ENCODE measurements around the gene CCDC9B. TPM values are rescaled to one million over a fixed set of nuclear protein-coding genes. Genes with fewer than 3 reads are reported as not detected.
A peak's percentile ranks its signal among the peaks of the same experiment; 100 is the strongest.

The CCDC9B gene
- polyA plus RNA-seq, 2 donors, result 21.1 to 58.1 TPM

- H3K4me3 ChIP-seq (ENCODE audit: low read depth in 1 of 2, low read length in 2 of 2), result no peak overlapping the region
- no peak overlapping the region for H3K27ac ChIP-seq (ENCODE audit: low read depth in 2 of 2, low read length in 1 of 2)
- no peaks in the 10 kb centered on the region for H3K4me1 ChIP-seq (ENCODE audit: control insufficient read depth in 2 of 2, insufficient read depth in 2 of 2, low read length in 1 of 2)
- H3K9me3 ChIP-seq (ENCODE audit: control insufficient read depth in 2 of 2, insufficient read depth in 1 of 2, low read depth in 1 of 2, low read length in 1 of 2), result peaks cover 0 to 7% of the 10 kb centered on the region in 2 donors
- WGBS, 2 donors, result 75 to 77% methylated on average over 5 of the region's 5 CpGs
- no peaks in the 10 kb centered on the region for H3K36me3 ChIP-seq (ENCODE audit: control insufficient read depth in 2 of 2, insufficient read depth in 2 of 2, low read length in 1 of 2)
- H3K27me3 ChIP-seq (ENCODE audit: control insufficient read depth in 1 of 2, insufficient read depth in 2 of 2, low read length in 2 of 2), result no peaks in the 10 kb centered on the region
These were observed 44.0 kb downstream of the CCDC9B start for GRCh38 chr15:40296561-40297230.

- H3K36me3 ChIP-seq (ENCODE audit: control insufficient read depth in 2 of 2, insufficient read depth in 2 of 2, low read length in 1 of 2), result no peaks in the 10 kb centered on the region
- H3K9me3 ChIP-seq (ENCODE audit: control insufficient read depth in 2 of 2, insufficient read depth in 1 of 2, low read depth in 1 of 2, low read length in 1 of 2), result peaks cover 0 to 7% of the 10 kb centered on the region in 2 donors
- H3K27ac ChIP-seq (ENCODE audit: low read depth in 2 of 2, low read length in 1 of 2), result no peak overlapping the region
- WGBS, 2 donors, result 66 to 68% methylated on average over 10 to 12 of the region's 12 CpGs
- H3K27me3 ChIP-seq (ENCODE audit: control insufficient read depth in 1 of 2, insufficient read depth in 2 of 2, low read length in 2 of 2), result no peaks in the 10 kb centered on the region
- no peak overlapping the region for H3K4me3 ChIP-seq (ENCODE audit: low read depth in 1 of 2, low read length in 2 of 2)
- peaks cover 0 to 1% of the 10 kb centered on the region in 2 donors for H3K4me1 ChIP-seq (ENCODE audit: control insufficient read depth in 2 of 2, insufficient read depth in 2 of 2, low read length in 1 of 2)
These were observed 44.7 kb downstream of the CCDC9B start for GRCh38 chr15:40295877-40296560.

DNA sequence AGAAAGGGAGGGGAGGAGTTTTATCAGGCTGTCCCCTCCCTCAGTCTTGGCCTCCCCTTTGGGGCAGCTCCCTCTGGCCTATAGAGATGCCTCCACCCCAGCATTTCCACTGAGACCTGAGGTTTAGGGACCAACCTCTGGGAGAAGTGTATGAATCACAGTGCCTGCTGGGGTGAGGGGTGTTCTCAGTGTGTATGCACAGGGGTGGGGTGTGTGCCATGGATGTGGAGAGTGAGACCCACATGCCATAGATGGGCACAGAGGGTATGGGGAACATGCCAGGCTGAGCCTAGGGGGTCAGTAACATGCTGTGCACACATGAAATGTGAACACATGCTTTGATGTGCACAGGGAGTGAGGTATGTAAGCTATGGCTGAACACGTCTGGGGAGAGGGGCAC is 45.4 kb downstream of the CCDC9B start:
- H3K27me3 ChIP-seq (ENCODE audit: control insufficient read depth in 1 of 2, insufficient read depth in 2 of 2, low read length in 2 of 2), result no peaks in the 10 kb centered on the region
- WGBS, 2 donors, result 76 to 82% methylated on average over 1 of the region's 1 CpG

DNA sequence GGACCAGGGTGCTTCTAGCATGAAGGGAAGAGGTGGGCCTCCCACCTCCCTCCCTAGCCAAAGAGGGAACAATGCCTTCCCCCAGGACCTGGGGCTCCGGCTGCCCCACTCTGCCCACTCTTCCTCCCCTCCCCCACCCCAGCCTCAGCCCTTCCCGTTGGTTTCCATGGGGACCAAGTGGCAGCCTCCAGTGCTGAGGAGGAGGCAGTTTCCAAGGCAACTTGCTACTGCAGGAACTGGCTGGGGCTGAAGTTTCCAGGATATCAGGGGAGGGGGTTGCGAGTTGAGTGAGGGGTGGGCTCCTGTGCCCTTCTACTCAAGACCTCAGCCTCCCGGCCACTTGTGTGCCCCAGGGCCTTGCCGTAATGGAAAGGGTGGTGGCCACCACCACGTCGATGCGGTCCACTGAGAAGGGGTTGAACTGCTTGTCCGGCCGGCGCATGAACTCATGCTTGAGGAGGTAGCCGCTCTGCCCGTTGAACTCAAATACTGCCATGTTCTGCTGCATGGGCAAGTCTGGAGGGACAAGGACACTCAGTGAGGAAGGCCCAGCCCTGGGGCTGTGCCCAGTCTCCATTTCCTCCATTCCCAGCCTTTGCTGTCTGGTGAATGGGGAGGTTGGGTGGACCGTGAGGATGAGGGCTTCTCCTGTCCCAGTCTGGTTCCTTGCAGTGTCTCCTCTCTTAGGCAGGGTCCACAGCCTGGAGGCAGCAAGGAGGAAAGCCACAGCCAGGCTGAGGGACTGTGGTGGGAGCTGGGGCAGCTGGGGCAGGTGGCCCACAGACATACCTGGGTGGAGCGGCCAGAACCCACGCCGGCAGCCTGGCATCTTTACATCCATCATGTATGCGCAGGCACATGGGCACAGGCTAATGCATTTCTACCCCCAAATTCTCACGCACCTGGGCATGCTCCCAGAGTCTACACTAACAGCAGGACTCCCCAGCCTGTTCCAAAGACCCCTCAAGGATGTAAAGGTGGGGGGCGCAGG is 46.5 kb downstream of the CCDC9B start:
- no peak overlapping the region for H3K4me3 ChIP-seq (ENCODE audit: low read depth in 1 of 2, low read length in 2 of 2)
- H3K4me1 ChIP-seq (ENCODE audit: control insufficient read depth in 2 of 2, insufficient read depth in 2 of 2, low read length in 1 of 2), result peaks cover 0 to 3% of the 10 kb centered on the region in 2 donors
- H3K27me3 ChIP-seq (ENCODE audit: control insufficient read depth in 1 of 2, insufficient read depth in 2 of 2, low read length in 2 of 2), result no peaks in the 10 kb centered on the region
- no peaks in the 10 kb centered on the region for H3K36me3 ChIP-seq (ENCODE audit: control insufficient read depth in 2 of 2, insufficient read depth in 2 of 2, low read length in 1 of 2)
- WGBS, 2 donors, result 88 to 89% methylated on average over 20 of the region's 20 CpGs
- H3K27ac ChIP-seq (ENCODE audit: low read depth in 2 of 2, low read length in 1 of 2), result no peak overlapping the region
- H3K9me3 ChIP-seq (ENCODE audit: control insufficient read depth in 2 of 2, insufficient read depth in 1 of 2, low read depth in 1 of 2, low read length in 1 of 2), result peaks cover 0 to 2% of the 10 kb centered on the region in 2 donors

More for the DNA sequence above, 45.4 kb downstream of the CCDC9B start:
- Histone ChIP-seq H3K9me3 (ENCODE audit: control insufficient read depth in 2 of 2, insufficient read depth in 1 of 2, low read depth in 1 of 2, low read length in 1 of 2) (peaks cover 0 to 3% of the 10 kb centered on the region in 2 donors), H3K4me3 (ENCODE audit: low read depth in 1 of 2, low read length in 2 of 2) (no peak overlapping the region), H3K36me3 (ENCODE audit: control insufficient read depth in 2 of 2, insufficient read depth in 2 of 2, low read length in 1 of 2) (no peaks in the 10 kb centered on the region), H3K4me1 (ENCODE audit: control insufficient read depth in 2 of 2, insufficient read depth in 2 of 2, low read length in 1 of 2) (peaks cover 0 to 3% of the 10 kb centered on the region in 2 donors), H3K27ac (ENCODE audit: low read depth in 2 of 2, low read length in 1 of 2) (no peak overlapping the region)

GRCh38 chr15:40293006-40293405 is 47.7 kb downstream of the CCDC9B start:
- Histone ChIP-seq H3K4me1 (ENCODE audit: control insufficient read depth in 2 of 2, insufficient read depth in 2 of 2, low read length in 1 of 2) (peaks cover 0 to 3% of the 10 kb centered on the region in 2 donors), H3K27ac (ENCODE audit: low read depth in 2 of 2, low read length in 1 of 2) (no peak overlapping the region), H3K27me3 (ENCODE audit: control insufficient read depth in 1 of 2, insufficient read depth in 2 of 2, low read length in 2 of 2) (no peaks in the 10 kb centered on the region), H3K36me3 (ENCODE audit: control insufficient read depth in 2 of 2, insufficient read depth in 2 of 2, low read length in 1 of 2) (no peaks in the 10 kb centered on the region), H3K9me3 (ENCODE audit: control insufficient read depth in 2 of 2, insufficient read depth in 1 of 2, low read depth in 1 of 2, low read length in 1 of 2) (no peaks in the 10 kb centered on the region), H3K4me3 (ENCODE audit: low read depth in 1 of 2, low read length in 2 of 2) (no peak overlapping the region)

GRCh38 chr15:40292246-40292645 is 48.5 kb downstream of the CCDC9B start:
- Histone ChIP-seq H3K27ac (ENCODE audit: low read depth in 2 of 2, low read length in 1 of 2) (no peak overlapping the region), H3K9me3 (ENCODE audit: control insufficient read depth in 2 of 2, insufficient read depth in 1 of 2, low read depth in 1 of 2, low read length in 1 of 2) (no peaks in the 10 kb centered on the region), H3K27me3 (ENCODE audit: control insufficient read depth in 1 of 2, insufficient read depth in 2 of 2, low read length in 2 of 2) (no peaks in the 10 kb centered on the region), H3K4me1 (ENCODE audit: control insufficient read depth in 2 of 2, insufficient read depth in 2 of 2, low read length in 1 of 2) (peaks cover 0 to 3% of the 10 kb centered on the region in 2 donors), H3K36me3 (ENCODE audit: control insufficient read depth in 2 of 2, insufficient read depth in 2 of 2, low read length in 1 of 2) (no peaks in the 10 kb centered on the region), H3K4me3 (ENCODE audit: low read depth in 1 of 2, low read length in 2 of 2) (no peak overlapping the region)
- WGBS, 2 donors, result 80 to 83% methylated on average over 3 of the region's 3 CpGs

- 20% methylated on average over 47 to 68 of the region's 68 CpGs for WGBS, 2 donors
- H3K36me3 ChIP-seq (ENCODE audit: control insufficient read depth in 2 of 2, insufficient read depth in 2 of 2, low read length in 1 of 2), result no peaks in the 10 kb centered on the region
- no peaks in the 10 kb centered on the region for H3K9me3 ChIP-seq (ENCODE audit: control insufficient read depth in 2 of 2, insufficient read depth in 1 of 2, low read depth in 1 of 2, low read length in 1 of 2)
- no peaks in the 10 kb centered on the region for H3K27me3 ChIP-seq (ENCODE audit: control insufficient read depth in 1 of 2, insufficient read depth in 2 of 2, low read length in 2 of 2)
- H3K4me1 ChIP-seq (ENCODE audit: control insufficient read depth in 2 of 2, insufficient read depth in 2 of 2, low read length in 1 of 2), result peaks cover 0 to 3% of the 10 kb centered on the region in 2 donors
- H3K27ac ChIP-seq (ENCODE audit: low read depth in 2 of 2, low read length in 1 of 2), result no peak overlapping the region
- peak overlapping the region; percentile 24 to 26 for H3K4me3 ChIP-seq (ENCODE audit: low read depth in 1 of 2, low read length in 2 of 2)
These were observed 49.7 kb downstream of the CCDC9B start for GRCh38 chr15:40290918-40291574.

- Histone ChIP-seq H3K27ac (ENCODE audit: low read depth in 2 of 2, low read length in 1 of 2) (no peak overlapping the region), H3K9me3 (ENCODE audit: control insufficient read depth in 2 of 2, insufficient read depth in 1 of 2, low read depth in 1 of 2, low read length in 1 of 2) (no peaks in the 10 kb centered on the region), H3K4me3 (ENCODE audit: low read depth in 1 of 2, low read length in 2 of 2) (no peak overlapping the region), H3K27me3 (ENCODE audit: control insufficient read depth in 1 of 2, insufficient read depth in 2 of 2, low read length in 2 of 2) (no peaks in the 10 kb centered on the region), H3K4me1 (ENCODE audit: control insufficient read depth in 2 of 2, insufficient read depth in 2 of 2, low read length in 1 of 2) (peaks cover 0 to 3% of the 10 kb centered on the region in 2 donors), H3K36me3 (ENCODE audit: control insufficient read depth in 2 of 2, insufficient read depth in 2 of 2, low read length in 1 of 2) (no peaks in the 10 kb centered on the region)
- 42 to 45% methylated on average over 12 of the region's 12 CpGs for WGBS, 2 donors
These were observed 50.2 kb downstream of the CCDC9B start for GRCh38 chr15:40290545-40290917.
